IPS-18a (cell line): Measurements from ENCODE around the gene RPL18.
"Not testable (repeated sequence)": the region's sequence is repeated elsewhere in the genome, so short reads cannot be mapped to it uniquely, and the experiment has no call there.

Experiments used
- H3K27ac ChIP-seq: one replicate; pipeline ENCODE4 v1.5.1; 2013; ENCODE audit warnings: low read length
- H3K27me3 ChIP-seq: one replicate; pipeline ENCODE4 v1.6.1; 2013; ENCODE audit warnings: mild to moderate bottlenecking, low read length; ENCODE audit not compliant: control insufficient read depth, insufficient read depth
- H3K36me3 ChIP-seq: one replicate; pipeline ENCODE4 v1.6.1; 2013; ENCODE audit warnings: low read depth, low read length; ENCODE audit not compliant: control insufficient read depth
- H3K4me1 ChIP-seq: one replicate; pipeline ENCODE4 v1.6.1; 2013; ENCODE audit warnings: low read depth, low read length; ENCODE audit not compliant: control insufficient read depth
- H3K4me3 ChIP-seq: one replicate; pipeline ENCODE4 v1.5.1; 2013; ENCODE audit warnings: low read length
- H3K9ac ChIP-seq: one replicate; pipeline ENCODE4 v1.6.1; 2013; ENCODE audit warnings: mild to moderate bottlenecking, low read length, moderate library complexity
- H3K9me3 ChIP-seq: one replicate; pipeline ENCODE4 v1.6.1; 2013; ENCODE audit warnings: low read depth, low read length; ENCODE audit not compliant: control insufficient read depth

The RPL18 gene

DNA sequence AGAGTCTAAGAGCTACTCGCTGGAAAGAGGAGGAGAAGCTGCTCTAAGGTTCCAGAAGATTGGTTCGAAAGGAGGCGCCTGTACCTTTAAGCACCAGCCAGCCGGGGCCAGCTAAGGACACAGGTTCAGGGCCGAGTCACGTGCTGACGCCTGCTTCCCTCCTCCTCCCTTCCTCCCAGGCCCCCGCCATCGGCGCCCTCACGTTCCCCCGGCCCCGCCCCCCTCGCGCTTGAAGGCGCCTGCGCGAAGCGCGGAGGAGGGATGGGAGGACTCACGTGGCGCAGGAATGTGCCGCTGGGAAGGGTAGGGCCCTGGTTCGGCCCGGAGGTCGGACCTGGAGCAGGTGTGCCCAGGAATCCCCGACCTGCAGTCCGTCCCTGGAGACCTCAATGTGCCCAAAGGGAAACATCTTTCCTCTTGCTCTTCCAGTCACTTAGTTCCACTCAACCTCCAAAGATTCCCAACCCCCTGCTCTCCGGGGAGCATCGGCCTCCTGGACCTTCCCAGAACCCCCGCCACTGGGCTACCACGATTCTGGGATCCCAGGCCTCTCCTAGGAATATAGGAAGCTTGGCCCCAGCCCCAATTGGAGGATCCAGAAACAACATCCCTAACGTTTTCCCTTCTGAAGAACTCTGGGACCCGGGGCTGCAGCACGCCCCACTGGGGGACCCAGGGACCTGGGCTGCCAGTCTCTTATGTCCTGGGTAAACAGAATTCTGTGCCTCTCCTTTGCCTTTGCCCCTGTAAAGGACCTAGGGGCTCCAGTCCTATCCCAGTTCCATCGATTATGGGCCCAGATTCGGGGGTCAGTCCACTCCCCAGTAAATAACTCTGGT is 15.7 kb upstream of the RPL18 start:
- Histone ChIP-seq H3K27me3 (peaks cover 10% of the 10 kb centered on the region), H3K36me3 (no peaks in the 10 kb centered on the region), H3K27ac (no peak overlapping the region), H3K4me1 (peaks cover 48% of the 10 kb centered on the region), H3K4me3 (peak overlapping the region; percentile 54), H3K9me3 (no peaks in the 10 kb centered on the region), H3K9ac (peak overlapping the region; percentile 36)

DNA sequence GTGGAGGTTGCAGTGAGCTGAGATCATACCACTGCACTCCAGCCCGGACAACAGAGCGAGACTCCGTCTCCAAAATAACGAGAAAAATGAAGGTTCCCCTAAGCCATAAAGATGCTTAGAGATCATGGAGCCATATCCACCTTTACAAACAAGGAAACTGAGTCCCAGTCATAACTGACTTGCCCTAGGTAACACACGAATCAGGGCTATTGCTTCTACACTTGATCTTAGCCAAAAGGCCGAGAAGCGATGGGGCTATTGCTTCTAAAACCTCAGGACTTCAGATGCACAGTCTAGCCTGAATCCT is 15.0 kb upstream of the RPL18 start:
- H3K36me3 ChIP-seq, result no peaks in the 10 kb centered on the region
- peaks cover 10% of the 10 kb centered on the region for H3K27me3 ChIP-seq
- no peak overlapping the region for H3K9ac ChIP-seq
- H3K27ac ChIP-seq, result no peak overlapping the region
- H3K9me3 ChIP-seq, result no peaks in the 10 kb centered on the region
- H3K4me1 ChIP-seq, result peaks cover 44% of the 10 kb centered on the region
- H3K4me3 ChIP-seq, result peak overlapping the region; percentile 36

DNA sequence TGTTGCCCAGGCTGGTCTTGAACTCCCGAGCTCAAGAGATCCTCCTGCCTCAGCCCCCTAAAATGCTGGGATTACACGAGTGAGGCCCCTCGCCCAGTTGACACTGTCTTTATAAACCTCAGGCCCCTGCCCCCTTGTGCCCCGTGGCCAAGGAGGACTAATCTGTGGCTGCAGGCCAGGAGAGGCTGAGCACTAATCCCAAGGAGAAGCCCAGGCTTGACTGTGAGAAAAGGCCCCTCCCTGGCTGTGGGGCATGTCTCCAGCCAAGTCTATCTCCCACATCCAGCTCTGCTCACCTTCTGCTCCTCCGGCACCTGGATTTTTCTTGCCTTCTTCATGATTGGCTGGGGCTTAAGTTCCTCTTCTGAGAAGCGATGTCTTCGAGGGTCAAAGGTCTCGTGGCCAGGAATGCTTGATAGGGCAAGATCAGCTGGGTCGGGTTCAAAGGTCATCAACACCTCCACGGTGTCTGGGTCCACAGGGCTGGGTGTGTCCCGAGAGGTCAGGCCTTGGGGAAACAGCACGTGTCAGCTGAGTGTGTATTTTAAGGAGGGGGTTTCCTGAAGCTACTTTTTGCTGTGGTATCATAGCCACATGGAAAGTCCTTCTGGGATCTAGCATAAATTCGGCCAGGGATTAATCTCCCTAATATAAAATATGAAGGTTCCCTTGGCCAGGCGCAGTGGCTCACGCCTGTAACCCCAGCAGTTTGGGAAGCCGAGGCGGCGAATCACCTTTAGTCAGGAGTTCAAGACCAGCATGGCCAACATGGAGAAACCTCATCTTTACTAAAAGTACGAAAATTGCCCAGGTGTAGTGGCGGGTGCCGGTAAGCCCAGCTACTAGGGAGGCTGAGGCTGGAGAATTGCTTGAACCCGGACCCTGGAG is 14.4 kb upstream of the RPL18 start:
- Histone ChIP-seq H3K4me1 (peaks cover 38% of the 10 kb centered on the region), H3K27ac (no peak overlapping the region), H3K9ac (no peak overlapping the region), H3K36me3 (no peaks in the 10 kb centered on the region), H3K27me3 (peaks cover 10% of the 10 kb centered on the region), H3K4me3 (no peak overlapping the region), H3K9me3 (no peaks in the 10 kb centered on the region)

DNA sequence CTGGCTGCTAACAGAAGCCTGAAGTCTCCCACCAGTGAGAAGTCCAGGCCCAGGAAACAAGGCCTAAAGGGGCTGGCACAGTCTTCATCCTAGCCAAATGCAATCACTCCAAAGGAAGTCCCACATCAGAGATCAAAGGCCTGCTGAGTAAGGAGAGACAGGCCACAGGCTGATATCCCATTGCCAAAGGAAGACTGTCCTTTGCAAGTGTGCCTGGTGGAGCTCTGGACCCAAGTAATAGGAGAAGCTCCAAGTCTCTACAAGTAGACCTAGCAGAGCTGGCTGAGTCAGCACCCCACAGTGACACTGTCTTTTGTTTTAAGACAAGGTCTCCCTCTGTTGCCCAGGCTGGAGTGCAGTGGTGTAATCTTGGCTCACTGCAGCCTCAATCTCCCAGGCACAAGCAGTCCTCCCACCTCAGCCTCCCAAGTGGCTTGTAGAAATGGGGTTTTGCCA is 13.7 kb upstream of the RPL18 start:
- Histone ChIP-seq H3K36me3 (no peaks in the 10 kb centered on the region), H3K4me1 (peaks cover 37% of the 10 kb centered on the region), H3K4me3 (no peak overlapping the region), H3K9ac (no peak overlapping the region), H3K27ac (no peak overlapping the region), H3K9me3 (no peaks in the 10 kb centered on the region), H3K27me3 (peaks cover 10% of the 10 kb centered on the region)

DNA sequence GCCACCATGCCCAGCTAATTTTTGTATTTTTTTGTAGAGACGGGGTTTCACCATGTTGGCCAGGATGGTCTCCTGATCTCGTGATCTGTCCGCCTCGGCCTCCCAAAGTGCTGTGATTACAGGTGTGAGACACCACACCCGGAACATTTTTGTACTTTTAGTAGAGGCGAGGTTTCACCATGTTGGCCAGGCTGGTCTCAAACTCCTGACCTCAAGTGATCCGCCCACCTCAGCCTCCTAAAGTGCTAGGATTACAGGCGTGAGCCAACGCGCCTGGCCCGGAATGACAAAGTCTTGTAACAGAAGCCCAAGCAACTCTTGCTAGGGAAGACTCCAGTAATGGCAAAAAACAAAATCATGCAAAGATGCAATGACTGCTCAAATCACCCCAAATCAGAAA is 13.3 kb upstream of the RPL18 start:
- H3K9ac ChIP-seq, H3K4me3 ChIP-seq, H3K9me3 ChIP-seq, H3K27ac ChIP-seq, H3K36me3 ChIP-seq: not testable (repeated sequence)
- H3K4me1 ChIP-seq, result peaks cover 37% of the 10 kb centered on the region
- peaks cover 10% of the 10 kb centered on the region for H3K27me3 ChIP-seq

DNA sequence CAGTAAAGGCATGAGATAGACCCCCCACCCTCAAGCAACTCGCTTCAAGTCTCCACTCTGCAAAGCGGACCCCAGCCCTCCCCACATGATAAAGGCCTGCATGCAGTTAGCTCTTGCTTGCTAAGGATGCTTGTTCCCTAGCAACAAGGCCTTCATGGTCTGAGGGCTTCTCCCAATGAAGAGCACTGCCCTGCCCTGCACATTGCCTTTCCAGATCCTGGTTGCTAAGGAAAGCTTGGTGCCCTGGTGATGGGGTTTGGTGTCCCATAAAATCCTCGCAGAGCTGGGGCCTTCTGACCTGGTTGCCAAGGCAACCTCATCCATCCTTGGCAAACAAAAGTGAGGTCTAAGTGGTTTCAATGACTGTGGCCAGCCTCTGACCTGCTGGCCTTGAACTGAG is 12.2 kb upstream of the RPL18 start:
- peaks cover 6% of the 10 kb centered on the region for H3K27me3 ChIP-seq
- no peaks in the 10 kb centered on the region for H3K9me3 ChIP-seq
- H3K27ac ChIP-seq, result peak overlapping the region; percentile 30
- H3K4me3 ChIP-seq, result peak overlapping the region; percentile 47
- H3K36me3 ChIP-seq, result no peaks in the 10 kb centered on the region
- peak overlapping the region; percentile 61 for H3K9ac ChIP-seq
- peaks cover 32% of the 10 kb centered on the region for H3K4me1 ChIP-seq

DNA sequence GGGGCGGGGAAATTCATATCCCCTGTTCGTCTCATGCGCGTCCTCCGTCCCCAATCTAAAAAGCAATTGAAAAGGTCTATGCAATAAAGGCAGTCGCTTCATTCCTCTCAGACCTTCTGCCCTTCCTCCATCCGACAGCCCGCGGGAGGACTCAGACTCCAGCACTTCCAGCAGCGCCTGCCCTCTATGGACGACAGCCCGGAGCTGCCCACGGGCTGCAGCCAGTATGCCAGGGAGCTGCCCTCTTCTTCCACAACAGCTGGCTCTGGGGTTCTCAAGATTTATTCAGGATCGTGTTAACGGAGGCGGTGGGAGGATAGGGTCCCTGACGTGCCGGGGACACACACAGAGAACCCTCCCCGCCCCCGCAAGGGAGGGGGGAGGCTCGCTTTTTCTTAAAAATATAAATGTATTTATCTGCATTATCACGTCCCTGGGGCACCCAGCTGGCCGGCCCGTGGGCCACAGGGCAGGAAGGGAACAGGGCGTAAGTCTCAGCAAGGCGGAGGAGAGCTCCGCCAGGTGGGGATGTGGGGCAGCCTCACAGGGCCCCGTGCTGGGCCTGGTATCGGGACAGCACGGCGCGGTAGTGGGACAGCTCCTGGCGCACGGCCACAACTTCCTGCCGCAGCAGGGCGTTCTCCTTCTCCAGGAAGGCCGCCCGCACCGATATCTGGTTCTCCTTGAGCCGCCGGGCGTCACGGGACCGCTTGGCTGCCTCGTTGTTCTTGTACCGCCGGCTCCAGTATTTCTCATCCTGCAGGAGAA is 11.5 kb upstream of the RPL18 start:
- H3K27ac ChIP-seq, result peak overlapping the region; percentile 30
- H3K4me1 ChIP-seq, result peaks cover 29% of the 10 kb centered on the region
- no peaks in the 10 kb centered on the region for H3K9me3 ChIP-seq
- H3K9ac ChIP-seq, result peak overlapping the region; percentile 61
- H3K36me3 ChIP-seq, result no peaks in the 10 kb centered on the region
- H3K4me3 ChIP-seq, result peak overlapping the region; percentile 47
- H3K27me3 ChIP-seq, result no peaks in the 10 kb centered on the region

DNA sequence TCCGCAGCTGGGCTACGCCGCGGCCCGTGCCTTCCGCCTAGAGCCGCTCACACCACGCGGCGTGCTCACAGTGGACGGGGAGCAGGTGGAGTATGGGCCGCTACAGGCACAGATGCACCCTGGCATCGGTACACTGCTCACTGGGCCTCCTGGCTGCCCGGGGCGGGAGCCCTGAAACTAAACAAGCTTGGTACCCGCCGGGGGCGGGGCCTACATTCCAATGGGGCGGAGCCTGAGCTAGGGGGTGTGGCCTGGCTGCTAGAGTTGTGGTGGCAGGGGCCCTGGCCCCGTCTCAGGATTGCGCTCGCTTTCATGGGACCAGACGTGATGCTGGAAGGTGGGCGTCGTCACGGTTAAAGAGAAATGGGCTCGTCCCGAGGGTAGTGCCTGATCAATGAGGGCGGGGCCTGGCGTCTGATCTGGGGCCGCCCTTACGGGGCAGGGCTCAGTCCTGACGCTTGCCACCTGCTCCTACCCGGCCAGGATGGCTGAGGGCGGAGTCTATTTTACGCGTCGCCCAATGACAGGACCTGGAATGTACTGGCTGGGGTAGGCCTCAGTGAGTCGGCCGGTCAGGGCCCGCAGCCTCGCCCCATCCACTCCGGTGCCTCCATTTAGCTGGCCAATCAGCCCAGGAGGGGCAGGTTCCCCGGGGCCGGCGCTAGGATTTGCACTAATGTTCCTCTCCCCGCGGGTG is 10.8 kb upstream of the RPL18 start:
- H3K9ac ChIP-seq, result peak overlapping the region; percentile 61

DNA sequence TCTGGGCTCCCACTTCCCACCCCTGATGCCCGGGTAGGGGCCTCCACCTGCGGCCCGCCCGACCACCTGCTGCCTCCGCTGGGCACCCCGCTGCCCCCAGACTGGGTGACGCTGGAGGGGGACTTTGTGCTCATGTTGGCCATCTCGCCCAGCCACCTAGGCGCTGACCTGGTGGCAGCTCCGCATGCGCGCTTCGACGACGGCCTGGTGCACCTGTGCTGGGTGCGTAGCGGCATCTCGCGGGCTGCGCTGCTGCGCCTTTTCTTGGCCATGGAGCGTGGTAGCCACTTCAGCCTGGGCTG is 10.3 kb upstream of the RPL18 start:
- H3K9me3 ChIP-seq, result no peaks in the 10 kb centered on the region
- H3K27ac ChIP-seq, result no peak overlapping the region
- H3K27me3 ChIP-seq, result no peaks in the 10 kb centered on the region
- no peaks in the 10 kb centered on the region for H3K36me3 ChIP-seq
- H3K9ac ChIP-seq, result no peak overlapping the region
- peaks cover 25% of the 10 kb centered on the region for H3K4me1 ChIP-seq
- H3K4me3 ChIP-seq, result no peak overlapping the region

More for the DNA sequence above, 10.8 kb upstream of the RPL18 start:
- Histone ChIP-seq H3K27ac (no peak overlapping the region), H3K27me3 (no peaks in the 10 kb centered on the region), H3K4me3 (peak overlapping the region; percentile 47), H3K4me1 (peaks cover 28% of the 10 kb centered on the region), H3K9me3 (no peaks in the 10 kb centered on the region), H3K36me3 (no peaks in the 10 kb centered on the region)

DNA sequence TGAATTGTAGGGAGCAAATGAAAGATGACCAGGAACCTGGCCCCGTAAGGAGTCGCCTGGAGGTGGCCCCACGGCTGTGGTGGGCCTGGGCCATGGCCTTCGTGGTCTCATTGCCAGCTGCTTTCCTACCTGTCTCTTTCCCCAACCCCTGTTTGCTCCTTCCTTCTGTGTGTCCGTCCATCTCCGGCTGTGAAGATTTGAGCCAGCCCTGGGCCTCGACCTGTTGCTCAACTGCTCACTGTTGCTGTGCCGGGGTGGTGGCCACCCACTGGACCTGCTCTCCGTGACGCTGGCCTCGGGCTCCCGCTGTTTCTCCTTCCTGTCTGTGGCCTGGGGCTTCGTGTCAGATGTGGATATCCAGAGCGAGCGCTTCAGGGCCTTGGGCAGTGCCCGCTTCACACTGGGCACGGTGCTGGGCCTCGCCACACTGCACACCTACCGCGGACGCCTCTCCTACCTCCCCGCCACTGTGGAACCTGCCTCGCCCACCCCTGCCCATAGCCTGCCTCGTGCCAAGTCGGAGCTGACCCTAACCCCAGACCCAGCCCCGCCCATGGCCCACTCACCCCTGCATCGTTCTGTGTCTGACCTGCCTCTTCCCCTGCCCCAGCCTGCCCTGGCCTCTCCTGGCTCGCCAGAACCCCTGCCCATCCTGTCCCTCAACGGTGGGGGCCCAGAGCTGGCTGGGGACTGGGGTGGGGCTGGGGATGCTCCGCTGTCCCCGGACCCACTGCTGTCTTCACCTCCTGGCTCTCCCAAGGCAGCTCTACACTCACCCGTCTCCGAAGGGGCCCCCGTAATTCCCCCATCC is 9.7 kb upstream of the RPL18 start:
- Histone ChIP-seq H3K9me3 (no peaks in the 10 kb centered on the region), H3K4me1 (peaks cover 21% of the 10 kb centered on the region), H3K27me3 (no peaks in the 10 kb centered on the region), H3K36me3 (no peaks in the 10 kb centered on the region), H3K4me3 (no peak overlapping the region), H3K27ac (no peak overlapping the region), H3K9ac (no peak overlapping the region)
